OCI-LY7 (cell line): Measurements from ENCODE around the gene LDLRAD1. TPM values are rescaled to one million over a fixed set of nuclear protein-coding genes. Genes with fewer than 3 reads are reported as not detected.

Experiments
- BruUV-seq: library from RNA; stranded (reverse); fragments of 400-500 nt; replicated peaks from 2 replicates; lab custom pipeline; 2021; lab: Mats Ljungman, UMichigan
- CTCF ChIA-PET: fragments of 300-600 bp; sonication (Branson Sonifier 250); formaldehyde crosslinking; loops from one replicate; lab custom pipeline; 2022; ENCODE audit warnings: antibody characterized with exemption; ENCODE audit not compliant: unreplicated experiment; lab: Charles Lee
- POLR2A ChIA-PET: fragments of 300-600 bp; sonication (Branson Sonifier 250); formaldehyde crosslinking; loops from one replicate; lab custom pipeline; 2022; ENCODE audit warnings: antibody characterized with exemption; lab: Charles Lee
- DNase-seq: peaks from one replicate; pipeline ENCODE4 v3.0.0-alpha.2; 2015; ENCODE audit warnings: low spot score
- H2AFZ ChIP-seq: fragments of 200-600 bp; sonication (generic), shearing (Covaris generic); 2 replicates; pipeline ENCODE4 v1.6.1; 2014; ENCODE audit warnings: mild to moderate bottlenecking, antibody characterized with exemption, low read length, moderate library complexity
- H3K27ac ChIP-seq: fragments of 200-600 bp; sonication (generic); 2 replicates; pipeline ENCODE4 v1.5.1; 2014; ENCODE audit warnings: mixed run types, low read depth, mild to moderate bottlenecking, moderate library complexity, low read length, inconsistent platforms; ENCODE audit not compliant: poor library complexity, severe bottlenecking
- H3K36me3 ChIP-seq: fragments of 200-600 bp; sonication (generic); 2 replicates; pipeline ENCODE4 v1.6.1; 2014; ENCODE audit warnings: mild to moderate bottlenecking, antibody characterized with exemption, low read length, moderate library complexity, mixed read lengths; ENCODE audit not compliant: insufficient read depth
- H3K4me1 ChIP-seq: fragments of 200-600 bp; sonication (generic); 2 replicates; pipeline ENCODE4 v1.5.1; 2014; ENCODE audit warnings: mild to moderate bottlenecking, low read length; ENCODE audit not compliant: insufficient read depth, poor library complexity, severe bottlenecking
- H3K4me2 ChIP-seq: fragments of 200-600 bp; sonication (generic); 2 replicates; pipeline ENCODE4 v1.6.1; 2014; ENCODE audit warnings: mild to moderate bottlenecking, low read length
- H3K4me3 ChIP-seq: fragments of 200-600 bp; sonication (generic); 2 replicates; pipeline ENCODE4 v1.5.1; 2014; ENCODE audit warnings: mild to moderate bottlenecking, low read depth, low read length; ENCODE audit not compliant: poor library complexity, severe bottlenecking
- H3K79me2 ChIP-seq: fragments of 200-600 bp; sonication (generic); 2 replicates; pipeline ENCODE4 v1.6.1; 2016; ENCODE audit warnings: low read depth, mild to moderate bottlenecking, low read length, moderate library complexity, mixed read lengths; ENCODE audit not compliant: insufficient read depth
- H3K9me2 ChIP-seq: fragments of 200-600 bp; sonication (generic); 2 replicates; pipeline ENCODE4 v1.6.1; 2016; ENCODE audit warnings: mild to moderate bottlenecking, low read length, mixed read lengths; ENCODE audit not compliant: insufficient read depth
- H3K9me3 ChIP-seq: fragments of 200-600 bp; sonication (generic); 2 replicates; pipeline ENCODE4 v1.6.1; 2014; ENCODE audit warnings: mild to moderate bottlenecking, mixed run types, low read length, mixed read lengths
- H4K20me1 ChIP-seq: fragments of 200-600 bp; sonication (generic); 2 replicates; pipeline ENCODE4 v1.6.1; 2014; ENCODE audit warnings: mild to moderate bottlenecking, antibody characterized with exemption, low read length, moderate library complexity, mixed read lengths; ENCODE audit not compliant: insufficient read depth
- EZH2phosphoT487 ChIP-seq: fragments of 200-600 bp; sonication (generic); IDR thresholded peaks from 2 replicates; pipeline ENCODE4 v1.6.1; 2018; ENCODE audit warnings: low read depth, borderline replicate concordance, mild to moderate bottlenecking, mixed run types, antibody characterized with exemption, low read length, moderate library complexity, mixed read lengths
- intact Hi-C: fragments of 100-400 bp; cut with micrococcal nuclease; formaldehyde crosslinking; loops from one replicate; pipeline ENCODE4 v1.10.0; 2022; ENCODE audit not compliant: unreplicated experiment
- total RNA-seq, 2 experiments: library from RNA; depleted of rRNA in 1 of 2; stranded (reverse); fragments of >200 nt in 1 of 2; shearing (Covaris generic) in 1 of 2; gene quantifications; 2 replicates each; pipeline ENCODE4 v1.2.3, GENCODE V29; 2014 to 2022
- TF ChIP-seq, protein P1 (sequence below): fragments of 200-600 bp; sonication (generic); conservative IDR thresholded peaks from 2 replicates; pipeline ENCODE4 v1.5.1; 2014; ENCODE audit warnings: mild to moderate bottlenecking, antibody characterized with exemption, low read length, moderate library complexity, mixed read lengths

LDLRAD1 gene
- total RNA-seq, 2 experiments from 2014 or later = not detected

DNA sequence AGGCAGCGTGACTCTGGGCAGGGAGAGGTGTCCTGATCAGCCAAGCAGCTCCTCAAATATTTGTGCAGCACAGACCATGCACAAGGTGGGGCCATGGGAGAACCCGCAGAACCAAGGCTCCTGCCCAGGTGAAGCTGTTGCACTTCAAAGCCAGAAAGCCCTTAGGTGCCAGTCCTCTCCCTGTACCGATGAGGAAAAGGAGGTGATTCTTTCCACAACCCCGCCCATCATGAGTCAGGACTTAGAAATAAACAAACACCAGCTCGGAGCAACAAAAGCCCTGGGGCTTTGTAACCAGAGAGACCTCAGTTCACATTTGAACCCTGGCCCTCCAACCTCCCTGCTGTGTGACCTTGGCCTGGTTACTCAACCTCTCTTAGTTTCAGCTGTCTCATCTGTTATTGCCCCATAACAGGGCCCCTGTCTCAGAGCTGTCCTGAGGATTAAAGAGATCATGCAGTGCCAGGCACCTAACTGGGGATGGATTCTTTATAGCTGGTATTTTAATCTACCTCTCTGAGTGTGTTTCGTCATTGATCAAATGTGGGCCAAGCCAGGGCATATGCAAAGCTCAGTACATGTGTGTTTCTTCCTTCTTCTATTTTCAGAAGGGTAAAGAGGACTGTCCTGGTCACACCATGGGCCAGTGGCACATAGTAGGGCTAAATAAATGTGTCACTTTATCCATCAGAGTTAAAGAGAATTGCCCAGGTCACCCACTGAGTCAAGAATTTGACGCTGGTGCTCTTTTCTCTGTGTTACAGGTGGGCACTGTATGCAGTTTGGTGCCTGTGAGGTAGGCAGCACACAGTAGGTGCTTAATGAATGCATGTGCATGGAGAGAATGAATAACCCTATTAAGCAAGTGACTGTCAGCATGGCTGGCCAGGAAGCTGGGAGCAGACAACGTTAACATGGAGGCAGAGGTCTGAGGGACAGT, 1.4 kb downstream of the LDLRAD1 start:
- Histone ChIP-seq H3K4me2 (no peak overlapping the region), H3K4me1 (no peaks in the 10 kb centered on the region), H3K4me3 (no peak overlapping the region), H3K36me3 (no peaks in the 10 kb centered on the region), H3K27ac (no peak overlapping the region), H3K79me2 (no peaks in the 10 kb centered on the region), H2AFZ (no peak overlapping the region), H3K9me3 (no peaks in the 10 kb centered on the region), H4K20me1 (no peaks in the 10 kb centered on the region), H3K9me2 (no peaks in the 10 kb centered on the region)
- DNase-seq = no peak
- CTCF ChIA-PET = no interaction called here
- TF ChIP-seq, protein P1, sequence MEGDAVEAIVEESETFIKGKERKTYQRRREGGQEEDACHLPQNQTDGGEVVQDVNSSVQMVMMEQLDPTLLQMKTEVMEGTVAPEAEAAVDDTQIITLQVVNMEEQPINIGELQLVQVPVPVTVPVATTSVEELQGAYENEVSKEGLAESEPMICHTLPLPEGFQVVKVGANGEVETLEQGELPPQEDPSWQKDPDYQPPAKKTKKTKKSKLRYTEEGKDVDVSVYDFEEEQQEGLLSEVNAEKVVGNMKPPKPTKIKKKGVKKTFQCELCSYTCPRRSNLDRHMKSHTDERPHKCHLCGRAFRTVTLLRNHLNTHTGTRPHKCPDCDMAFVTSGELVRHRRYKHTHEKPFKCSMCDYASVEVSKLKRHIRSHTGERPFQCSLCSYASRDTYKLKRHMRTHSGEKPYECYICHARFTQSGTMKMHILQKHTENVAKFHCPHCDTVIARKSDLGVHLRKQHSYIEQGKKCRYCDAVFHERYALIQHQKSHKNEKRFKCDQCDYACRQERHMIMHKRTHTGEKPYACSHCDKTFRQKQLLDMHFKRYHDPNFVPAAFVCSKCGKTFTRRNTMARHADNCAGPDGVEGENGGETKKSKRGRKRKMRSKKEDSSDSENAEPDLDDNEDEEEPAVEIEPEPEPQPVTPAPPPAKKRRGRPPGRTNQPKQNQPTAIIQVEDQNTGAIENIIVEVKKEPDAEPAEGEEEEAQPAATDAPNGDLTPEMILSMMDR = no peak
- TF ChIP-seq EZH2phosphoT487 = no peak
- intact Hi-C loops = no loop called here
- POLR2A ChIA-PET = interaction anchor here (0.6 kb wide), 2 partner anchors 378 to 464 kb away, joined by 3 to 4 read pairs; no protein-coding TSS in a partner anchor
- no TSS peak for BruUV-seq

DNA sequence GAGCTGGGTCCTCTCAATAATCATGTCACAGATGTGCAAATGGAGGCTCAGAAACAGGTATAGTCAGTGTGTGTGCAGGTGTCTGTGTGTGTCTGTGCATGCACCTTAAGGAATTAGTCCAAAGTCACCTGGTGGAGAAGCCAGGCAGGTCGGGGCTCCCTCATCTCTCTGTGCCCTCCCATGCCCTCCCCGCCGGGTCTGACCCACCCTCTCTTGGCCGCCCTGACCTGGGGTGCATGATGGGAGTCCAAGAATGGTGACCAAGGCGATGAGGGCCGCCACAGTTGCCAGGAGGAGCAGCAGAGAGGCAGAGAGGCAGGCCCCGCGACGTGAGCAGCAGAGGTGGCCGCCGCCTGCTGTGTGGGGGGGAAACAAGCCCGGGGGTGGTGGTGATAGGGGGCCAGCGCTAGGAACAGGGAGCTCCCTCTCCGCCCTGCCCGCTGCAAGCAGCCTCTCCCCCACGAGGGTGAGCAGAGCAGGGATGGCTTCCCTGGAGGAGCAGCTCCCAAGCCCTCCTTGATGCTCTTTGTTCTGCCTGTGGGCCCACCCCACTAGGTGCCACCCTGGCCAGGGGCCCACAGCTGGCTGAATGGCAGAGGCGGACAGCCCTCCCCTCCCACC, 3.9 kb downstream of the LDLRAD1 start:
- H3K4me3 ChIP-seq = no peak overlapping the region
- no peak for DNase-seq
- CTCF ChIA-PET = interaction anchor here (0.7 kb wide), 1 partner anchor 113 kb away, joined by 3 read pairs; no protein-coding TSS in a partner anchor
- H3K27ac ChIP-seq = no peak overlapping the region
- no peaks in the 10 kb centered on the region for H3K9me3 ChIP-seq
- no peak for TF ChIP-seq EZH2phosphoT487
- TF ChIP-seq, protein P1 = no peak
- H3K79me2 ChIP-seq = no peaks in the 10 kb centered on the region
- no peak overlapping the region for H2AFZ ChIP-seq
- no TSS peak for BruUV-seq
- POLR2A ChIA-PET = interaction anchor here (1.1 to 1.2 kb wide), 2 partner anchors 10 to 66 kb away, joined by 3 to 4 read pairs; no protein-coding TSS in a partner anchor
- no peaks in the 10 kb centered on the region for H3K36me3 ChIP-seq
- no peaks in the 10 kb centered on the region for H4K20me1 ChIP-seq
- intact Hi-C loops = no loop called here
- no peaks in the 10 kb centered on the region for H3K9me2 ChIP-seq
- H3K4me2 ChIP-seq = no peak overlapping the region
- no peaks in the 10 kb centered on the region for H3K4me1 ChIP-seq
